Inflammatory macrophage (primary cell): ENCODE measurements around the gene PYGL.

Source experiments
- DNase-seq, 2 donors: peaks; one replicate each; pipeline ENCODE4 v3.0.0-alpha.2; 2020 to 2022

PYGL gene

DNA sequence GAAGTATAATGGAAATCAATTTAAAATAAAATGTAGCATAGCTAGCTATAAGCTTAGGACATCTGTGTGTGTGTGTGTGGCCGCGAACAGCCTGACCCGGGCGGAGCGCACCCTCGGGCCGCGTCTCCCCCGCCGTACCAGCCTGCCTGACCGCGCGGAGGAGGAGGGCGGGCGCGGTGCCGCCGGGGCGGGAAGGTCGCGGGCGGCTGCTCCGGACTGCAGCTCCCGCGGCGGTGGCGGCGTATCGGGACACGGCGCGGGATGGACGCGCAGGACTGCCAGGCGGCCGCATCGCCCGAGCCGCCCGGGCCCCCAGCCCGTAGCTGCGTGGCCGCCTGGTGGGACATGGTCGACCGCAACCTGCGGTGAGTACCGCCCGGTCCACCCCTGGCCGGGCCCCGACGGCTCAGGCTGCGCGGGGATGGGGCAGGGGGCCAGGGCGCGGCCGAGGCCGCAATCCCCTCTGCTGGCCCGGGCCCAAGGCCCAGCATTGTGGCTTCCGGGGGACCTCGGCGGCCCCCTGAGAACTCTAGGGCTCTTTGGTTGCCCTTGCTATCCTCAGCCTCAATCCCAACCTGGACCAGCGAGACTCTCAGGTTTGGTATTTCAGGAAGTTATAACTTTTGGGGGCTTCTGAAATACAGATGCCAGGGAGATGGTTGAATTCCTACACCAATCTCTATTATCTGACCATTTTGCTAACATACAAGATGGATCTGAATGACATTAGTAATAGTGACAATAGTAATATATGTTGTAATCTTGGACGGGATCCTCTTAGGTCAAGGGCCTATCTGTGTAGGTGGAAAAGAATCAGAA is 72.2 kb downstream of the PYGL start, which contains the start of gene ABHD12B:
Gene ABHD12B, plus strand, starts transcription at position 140 of the 819 bp plus-strand sequence. Its CDS starts 122 bp downstream, at position 262.
- peak; percentile 28 to 38 for DNase-seq

DNA sequence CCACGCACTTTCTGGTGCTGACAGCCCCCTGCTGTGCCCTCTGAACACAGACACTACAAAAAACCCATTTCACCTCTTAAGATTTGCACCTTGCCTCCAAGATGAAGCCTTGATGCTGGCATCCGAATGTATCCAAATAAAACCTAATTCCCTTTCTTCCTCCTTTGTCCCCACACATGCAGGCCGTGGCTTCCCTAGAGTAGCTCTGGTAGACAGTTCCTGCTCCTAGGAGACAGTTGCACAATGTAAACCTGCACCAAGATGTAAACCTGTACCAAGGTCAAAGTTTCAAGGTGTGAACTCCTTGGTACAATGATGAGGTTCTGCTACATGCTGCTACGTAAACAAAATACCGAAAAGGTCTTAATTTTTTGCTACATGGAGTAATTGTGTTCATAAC is 73.1 kb downstream of the PYGL start:
- DNase-seq: peak in 1 of 2 donors; percentile 13

DNA sequence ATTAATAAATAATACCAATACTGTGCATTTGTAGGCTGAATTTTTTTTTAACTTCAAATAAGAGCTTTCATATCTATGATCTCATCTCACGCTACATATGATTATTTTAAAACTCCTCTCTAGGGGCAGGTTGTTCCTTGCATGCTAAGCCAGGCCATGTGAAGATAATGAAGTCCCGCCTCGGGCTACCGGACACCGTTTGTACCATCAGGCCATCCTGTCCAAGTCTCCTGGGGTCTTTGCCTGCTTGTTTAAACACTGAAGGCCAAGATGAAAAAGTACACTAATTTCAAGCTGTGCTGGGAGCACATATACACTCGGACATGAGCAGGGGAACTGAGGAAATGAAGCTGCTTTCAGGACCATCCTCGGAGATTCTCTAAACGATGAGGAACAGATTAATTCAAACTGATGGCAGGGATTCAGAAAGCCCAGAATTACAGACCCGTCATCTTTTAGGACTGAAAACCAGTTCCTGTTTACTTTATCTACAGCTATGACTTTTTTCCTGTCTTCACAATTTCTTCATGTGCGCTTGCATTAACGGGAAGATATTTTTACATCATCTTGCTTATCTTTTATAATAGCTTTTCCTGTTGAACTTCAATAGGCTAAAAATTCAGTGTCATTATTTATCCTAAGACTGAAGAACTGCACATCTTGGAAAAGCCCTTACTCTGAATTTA is 78.7 kb downstream of the PYGL start:
- DNase-seq: peak; percentile 10 to 52

DNA sequence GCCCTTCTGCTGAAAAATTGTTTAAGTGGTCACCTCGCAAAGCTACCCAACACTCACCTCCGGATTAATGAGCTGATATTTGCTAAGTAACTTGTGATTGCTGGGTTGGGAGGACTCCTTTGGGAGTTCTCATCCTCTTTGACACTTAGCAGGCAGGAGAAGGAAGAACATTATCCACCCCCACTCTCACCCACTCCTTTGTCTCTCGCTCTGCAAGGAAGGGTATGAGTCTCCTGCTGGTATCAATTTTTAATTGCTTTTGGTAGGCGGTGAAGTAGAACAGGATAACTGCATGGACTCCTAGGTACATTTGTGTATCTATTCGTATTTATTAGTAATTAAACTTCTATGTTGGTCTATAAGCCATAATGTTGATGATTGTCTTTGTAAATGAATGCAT is 79.3 kb downstream of the PYGL start:
- DNase-seq: peak in 1 of 2 donors; percentile 34

DNA sequence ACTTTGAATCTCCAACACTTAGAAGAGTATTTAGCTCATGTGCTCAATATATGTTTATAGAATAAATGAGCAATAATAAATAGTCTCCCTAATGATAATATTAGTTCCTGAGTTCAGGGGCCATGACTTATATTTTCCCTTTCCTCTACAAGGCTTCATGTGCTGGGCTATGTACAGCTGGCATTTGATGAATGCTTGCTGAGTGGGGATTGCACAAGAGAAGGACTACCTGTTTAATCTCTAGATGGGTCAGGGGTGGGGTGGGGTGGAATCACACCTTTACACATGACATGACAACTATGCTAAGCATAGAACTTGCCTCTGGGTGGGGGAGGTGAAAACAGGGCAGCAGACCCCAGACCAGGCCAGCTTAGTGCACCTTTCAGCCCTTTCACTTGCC is 80.0 kb downstream of the PYGL start:
- no peak for DNase-seq

DNA sequence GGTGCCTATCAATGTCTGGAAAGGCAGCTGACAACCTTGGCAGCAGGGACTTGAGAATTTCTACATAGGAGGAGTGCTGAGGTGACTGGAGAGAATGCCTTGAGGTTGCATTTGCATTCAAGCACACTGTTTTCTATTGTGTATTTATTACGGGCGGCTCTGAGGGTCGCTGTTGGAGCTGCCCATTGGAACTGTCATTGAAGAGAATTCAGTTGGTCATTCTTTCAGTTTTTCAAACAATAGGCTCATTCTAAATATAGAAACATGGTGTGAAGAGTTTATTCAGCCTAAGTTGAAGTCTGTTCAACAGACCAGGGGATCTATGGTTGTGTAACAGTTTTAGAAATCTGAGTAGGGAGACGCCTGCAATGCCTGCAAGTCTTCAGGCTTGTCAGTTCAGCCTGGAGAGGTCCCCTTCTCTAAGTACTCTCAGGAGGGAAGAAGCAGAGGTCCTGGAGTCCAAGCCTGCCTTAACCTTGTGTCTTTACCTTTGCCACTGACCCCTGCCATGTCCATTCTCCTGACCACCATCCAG is 82.2 kb downstream of the PYGL start:
- no peak for DNase-seq

DNA sequence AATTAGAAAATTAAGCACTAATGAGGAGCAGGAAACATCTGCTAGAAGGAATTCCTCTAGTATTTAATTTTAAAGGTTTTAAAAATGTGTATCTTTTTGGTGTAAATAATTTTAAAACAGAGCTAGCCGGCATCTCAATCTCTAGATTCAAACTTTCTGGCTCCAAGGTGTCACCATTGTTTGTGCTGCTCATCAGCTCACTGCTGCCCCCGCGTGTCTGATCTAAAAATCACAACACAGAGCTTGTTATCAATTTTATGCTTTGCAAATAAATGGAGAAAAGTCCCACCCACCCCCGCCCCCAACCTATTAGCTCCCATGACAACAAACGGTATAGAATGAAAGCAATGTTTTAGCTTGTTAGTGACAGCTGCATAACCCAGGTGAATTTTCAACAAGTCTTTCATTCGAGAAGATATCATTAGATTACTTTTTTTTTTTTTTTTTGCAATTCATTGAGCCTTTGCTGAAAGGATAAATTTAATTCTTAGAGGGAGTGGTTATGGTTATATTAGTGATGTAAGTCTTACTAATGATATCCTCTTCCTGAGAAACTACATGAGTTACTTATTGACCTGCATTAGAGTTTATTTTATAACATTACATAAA is 83.7 kb downstream of the PYGL start:
- peak; percentile 84 to 87 for DNase-seq

DNA sequence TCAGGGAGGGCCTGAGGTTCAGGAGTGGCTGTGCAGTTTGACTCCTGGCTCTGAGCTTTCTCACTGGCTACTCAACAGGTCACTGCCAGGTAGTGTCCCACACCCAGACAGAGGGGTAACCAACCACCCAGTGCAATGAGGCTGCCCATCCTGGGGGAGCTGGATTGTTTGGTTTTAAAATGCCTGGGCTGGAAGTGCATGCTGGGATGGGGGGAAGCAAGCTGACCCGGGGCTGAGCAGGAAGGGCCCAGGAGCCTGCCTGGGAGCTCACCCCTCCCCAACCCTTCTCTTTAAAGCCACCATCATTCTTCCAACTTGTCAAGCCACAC is 85.0 kb downstream of the PYGL start:
- DNase-seq: no peak

DNA sequence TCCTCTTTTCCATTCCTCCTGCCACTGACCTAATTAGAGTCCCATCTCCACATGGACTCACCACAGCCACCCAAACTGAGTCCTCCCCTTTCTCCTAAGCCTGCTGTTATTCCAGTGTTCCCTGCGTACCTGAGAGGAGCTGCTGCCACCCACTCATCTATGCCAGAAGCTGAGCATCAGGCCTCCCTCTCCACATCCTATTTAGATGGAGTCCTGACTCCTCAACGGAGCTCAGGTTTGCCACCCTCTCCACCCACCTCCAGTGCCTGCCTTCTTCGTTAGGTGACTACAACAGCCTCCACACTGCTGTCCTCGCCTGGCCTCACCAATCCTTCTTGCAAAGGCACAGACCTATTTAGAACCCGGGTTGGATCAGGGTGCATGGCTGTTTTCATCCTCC is 87.6 kb downstream of the PYGL start:
- no peak for DNase-seq

DNA sequence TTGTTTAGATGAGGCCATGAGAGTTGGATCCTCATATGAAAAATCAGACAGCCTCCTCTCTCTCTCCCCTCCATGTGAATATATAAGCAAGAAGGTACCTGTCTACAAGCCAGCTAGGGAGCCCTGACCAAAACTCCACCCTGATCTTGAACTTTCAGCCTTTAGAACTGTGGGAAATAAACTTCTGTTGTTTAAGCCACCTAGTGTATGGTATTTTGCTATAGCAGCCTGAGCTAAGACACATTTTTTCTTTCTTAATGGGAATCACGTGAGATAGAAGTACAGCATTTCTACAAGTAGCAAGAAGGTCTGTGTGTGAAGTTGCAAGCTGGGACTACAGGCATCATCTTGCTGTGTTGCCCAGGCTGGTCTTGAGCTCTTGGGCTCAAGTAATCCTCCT is 88.7 kb downstream of the PYGL start:
- no peak for DNase-seq
